Neural crest cell (in vitro differentiated cells): Measurements from ENCODE around the gene DTNB. TPM values are rescaled to one million over a fixed set of nuclear protein-coding genes. Genes with fewer than 3 reads are reported as not detected.

ENCODE experiments used
- DNase-seq: peaks from one replicate; pipeline ENCODE4 v3.0.0; 2021; ENCODE audit warnings: low read depth, mixed read lengths, low spot score
- H3K27ac Mint-ChIP-seq: one replicate; pipeline ENCODE4 v1.8.0; 2021; ENCODE audit warnings: mild to moderate bottlenecking, mixed read lengths; ENCODE audit not compliant: unreplicated experiment
- H3K27me3 Mint-ChIP-seq: 2 replicates; pipeline ENCODE4 v1.8.0; 2021; ENCODE audit warnings: low read depth, mild to moderate bottlenecking, mixed read lengths
- H3K36me3 Mint-ChIP-seq: 2 replicates; pipeline ENCODE4 v1.8.0; 2021; ENCODE audit warnings: low read depth, mild to moderate bottlenecking, mixed read lengths
- H3K4me1 Mint-ChIP-seq: 2 replicates; pipeline ENCODE4 v1.8.0; 2021; ENCODE audit warnings: mixed read lengths
- H3K4me3 Mint-ChIP-seq: one replicate; pipeline ENCODE4 v1.8.0; 2021; ENCODE audit warnings: mild to moderate bottlenecking, mixed read lengths
- H3K9me3 Mint-ChIP-seq: 2 replicates; pipeline ENCODE4 v1.8.0; 2021; ENCODE audit warnings: mixed read lengths
- total RNA-seq: library from RNA; stranded (reverse); gene quantifications from 2 replicates; pipeline ENCODE4 v1.2.1, GENCODE V29; 2021
- TF ChIP-seq, protein P1 (sequence below): fragments of 200-600 bp; sonication (generic); conservative IDR thresholded peaks from 2 replicates; pipeline ENCODE4 v1.5.0; 2021; ENCODE audit warnings: antibody characterized with exemption, mild to moderate bottlenecking

DTNB gene
- total RNA-seq, 1 donor from 2014 or later, result 29.5 TPM

DNA sequence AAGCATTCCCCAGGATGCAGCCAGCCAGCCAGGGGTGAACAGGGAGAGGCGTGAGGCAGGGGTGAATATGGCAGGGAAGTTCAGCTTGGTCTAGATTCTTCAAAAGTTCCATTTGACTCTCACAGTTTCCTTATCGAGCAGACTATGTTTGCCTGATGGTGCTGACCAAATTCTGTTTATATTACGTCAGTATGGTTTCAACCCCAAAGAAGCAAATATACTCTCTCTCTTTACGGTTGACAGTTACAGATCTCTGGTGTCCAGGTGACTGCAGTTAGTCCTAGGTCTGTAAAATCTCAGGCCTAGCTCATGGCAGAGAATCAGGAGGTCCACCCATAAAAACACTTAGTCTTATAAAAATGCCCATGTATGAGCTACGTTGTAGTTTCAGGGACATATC, 293.4 kb downstream of the DTNB start:
- no peak for DNase-seq
- peaks cover 25% of the 10 kb centered on the region for H3K4me1 Mint-ChIP-seq
- TF ChIP-seq, protein P1, sequence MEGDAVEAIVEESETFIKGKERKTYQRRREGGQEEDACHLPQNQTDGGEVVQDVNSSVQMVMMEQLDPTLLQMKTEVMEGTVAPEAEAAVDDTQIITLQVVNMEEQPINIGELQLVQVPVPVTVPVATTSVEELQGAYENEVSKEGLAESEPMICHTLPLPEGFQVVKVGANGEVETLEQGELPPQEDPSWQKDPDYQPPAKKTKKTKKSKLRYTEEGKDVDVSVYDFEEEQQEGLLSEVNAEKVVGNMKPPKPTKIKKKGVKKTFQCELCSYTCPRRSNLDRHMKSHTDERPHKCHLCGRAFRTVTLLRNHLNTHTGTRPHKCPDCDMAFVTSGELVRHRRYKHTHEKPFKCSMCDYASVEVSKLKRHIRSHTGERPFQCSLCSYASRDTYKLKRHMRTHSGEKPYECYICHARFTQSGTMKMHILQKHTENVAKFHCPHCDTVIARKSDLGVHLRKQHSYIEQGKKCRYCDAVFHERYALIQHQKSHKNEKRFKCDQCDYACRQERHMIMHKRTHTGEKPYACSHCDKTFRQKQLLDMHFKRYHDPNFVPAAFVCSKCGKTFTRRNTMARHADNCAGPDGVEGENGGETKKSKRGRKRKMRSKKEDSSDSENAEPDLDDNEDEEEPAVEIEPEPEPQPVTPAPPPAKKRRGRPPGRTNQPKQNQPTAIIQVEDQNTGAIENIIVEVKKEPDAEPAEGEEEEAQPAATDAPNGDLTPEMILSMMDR, result no peak
- H3K27ac Mint-ChIP-seq, result peak overlapping the region; percentile 38
- no peaks in the 10 kb centered on the region for H3K27me3 Mint-ChIP-seq
- no peaks in the 10 kb centered on the region for H3K9me3 Mint-ChIP-seq
- H3K4me3 Mint-ChIP-seq, result no peak overlapping the region
- peaks cover 12% of the 10 kb centered on the region for H3K36me3 Mint-ChIP-seq

DNA sequence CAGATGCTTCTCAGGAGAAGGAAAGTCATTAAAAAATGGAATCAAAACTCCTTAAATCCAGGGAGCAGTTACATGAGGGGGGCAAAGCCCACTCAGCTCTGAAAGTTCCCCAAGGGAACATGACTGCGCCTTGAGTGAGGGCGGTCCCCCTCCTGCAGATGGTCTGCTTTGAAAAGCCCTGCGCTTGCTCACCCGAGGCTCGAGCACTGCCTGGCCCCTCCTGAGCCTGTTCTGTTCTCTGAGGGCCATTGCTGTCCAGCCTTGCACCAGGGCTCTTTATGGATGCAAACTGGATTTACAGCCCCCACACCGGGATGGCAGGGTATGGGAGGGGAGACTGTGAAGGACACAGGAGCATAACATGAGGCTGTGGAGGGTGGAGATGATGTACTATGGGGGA, 293.8 kb downstream of the DTNB start:
- H3K4me3 Mint-ChIP-seq, result no peak overlapping the region
- no peaks in the 10 kb centered on the region for H3K9me3 Mint-ChIP-seq
- H3K27ac Mint-ChIP-seq, result peak overlapping the region; percentile 38
- peaks cover 12% of the 10 kb centered on the region for H3K36me3 Mint-ChIP-seq
- DNase-seq, result no peak
- TF ChIP-seq, protein P1, result no peak
- H3K4me1 Mint-ChIP-seq, result peaks cover 25% of the 10 kb centered on the region
- H3K27me3 Mint-ChIP-seq, result no peaks in the 10 kb centered on the region

DNA sequence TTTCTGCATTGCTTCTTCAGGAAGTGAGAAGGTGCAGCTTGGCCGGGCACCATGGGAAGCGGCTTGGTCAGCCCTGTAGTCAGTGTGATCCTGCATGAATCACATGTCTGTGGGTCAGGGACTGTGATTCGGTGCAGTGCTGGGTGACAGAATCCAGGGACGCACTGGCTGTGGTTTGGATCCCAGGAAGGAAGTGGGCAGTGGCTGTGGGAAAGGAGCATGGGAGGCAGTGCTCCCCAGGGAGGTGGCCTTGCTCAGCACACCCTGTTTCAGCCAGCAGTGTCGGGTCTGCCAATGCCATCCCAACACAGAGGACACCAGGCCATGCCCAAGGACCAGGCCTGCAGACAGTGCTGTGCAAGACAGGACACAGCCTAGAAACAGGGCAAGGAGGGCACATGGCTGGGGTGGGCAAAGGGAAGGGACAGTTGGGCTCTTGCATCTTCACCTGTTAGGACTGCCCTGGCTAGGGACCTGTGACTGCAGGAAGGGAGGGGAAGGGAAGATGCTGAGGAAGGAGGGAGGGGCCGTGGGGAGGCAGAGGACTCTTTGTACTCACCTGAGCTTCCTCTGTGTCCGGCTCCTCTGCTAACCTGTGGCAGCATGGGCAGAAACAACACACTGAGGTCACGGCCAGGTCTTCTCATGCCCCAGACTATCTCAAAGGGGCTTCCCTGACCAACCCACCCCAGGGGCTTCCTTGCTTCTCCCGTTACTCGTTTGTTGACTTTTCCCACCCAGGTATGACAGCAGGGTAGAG, 294.5 kb downstream of the DTNB start:
- H3K27me3 Mint-ChIP-seq, result no peaks in the 10 kb centered on the region
- DNase-seq, result no peak
- H3K27ac Mint-ChIP-seq, result no peak overlapping the region
- H3K36me3 Mint-ChIP-seq, result peaks cover 12% of the 10 kb centered on the region
- no peaks in the 10 kb centered on the region for H3K9me3 Mint-ChIP-seq
- TF ChIP-seq, protein P1, result no peak
- peaks cover 25% of the 10 kb centered on the region for H3K4me1 Mint-ChIP-seq
- H3K4me3 Mint-ChIP-seq, result no peak overlapping the region

DNA sequence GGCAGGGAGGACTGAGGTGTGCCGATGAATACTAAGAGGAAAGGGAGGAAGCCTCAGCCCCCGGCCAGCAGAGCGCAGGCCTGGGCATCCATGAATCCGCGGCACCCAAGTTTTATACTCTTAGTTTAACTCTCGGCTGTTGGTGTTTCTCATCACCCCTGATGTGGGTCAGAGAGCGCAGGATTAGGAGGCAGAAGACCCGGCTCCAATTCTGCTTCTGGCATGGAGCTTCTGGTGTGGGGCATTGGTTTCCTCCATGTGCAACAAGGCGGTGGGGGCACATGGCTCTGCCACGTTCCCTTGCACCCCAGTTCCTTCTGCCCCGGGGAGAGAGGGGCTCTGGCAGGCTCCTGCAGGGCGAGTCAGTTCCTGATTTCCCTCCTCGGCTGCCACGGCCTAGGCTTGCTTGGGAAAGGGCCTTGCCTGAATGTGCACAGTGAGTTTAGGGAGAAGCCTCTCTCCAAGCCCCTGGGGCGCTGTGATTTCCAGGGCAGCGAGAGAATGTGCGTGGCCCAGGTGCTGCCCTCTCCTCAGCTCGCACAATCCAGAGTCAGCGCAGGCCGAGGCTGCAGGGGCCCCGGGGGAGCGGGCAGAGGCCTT, 295.5 kb downstream of the DTNB start:
- TF ChIP-seq, protein P1, result no peak
- H3K4me3 Mint-ChIP-seq, result no peak overlapping the region
- H3K36me3 Mint-ChIP-seq, result peaks cover 12% of the 10 kb centered on the region
- H3K27ac Mint-ChIP-seq, result no peak overlapping the region
- H3K4me1 Mint-ChIP-seq, result peaks cover 25% of the 10 kb centered on the region
- DNase-seq, result no peak
- H3K9me3 Mint-ChIP-seq, result no peaks in the 10 kb centered on the region
- H3K27me3 Mint-ChIP-seq, result no peaks in the 10 kb centered on the region

DNA sequence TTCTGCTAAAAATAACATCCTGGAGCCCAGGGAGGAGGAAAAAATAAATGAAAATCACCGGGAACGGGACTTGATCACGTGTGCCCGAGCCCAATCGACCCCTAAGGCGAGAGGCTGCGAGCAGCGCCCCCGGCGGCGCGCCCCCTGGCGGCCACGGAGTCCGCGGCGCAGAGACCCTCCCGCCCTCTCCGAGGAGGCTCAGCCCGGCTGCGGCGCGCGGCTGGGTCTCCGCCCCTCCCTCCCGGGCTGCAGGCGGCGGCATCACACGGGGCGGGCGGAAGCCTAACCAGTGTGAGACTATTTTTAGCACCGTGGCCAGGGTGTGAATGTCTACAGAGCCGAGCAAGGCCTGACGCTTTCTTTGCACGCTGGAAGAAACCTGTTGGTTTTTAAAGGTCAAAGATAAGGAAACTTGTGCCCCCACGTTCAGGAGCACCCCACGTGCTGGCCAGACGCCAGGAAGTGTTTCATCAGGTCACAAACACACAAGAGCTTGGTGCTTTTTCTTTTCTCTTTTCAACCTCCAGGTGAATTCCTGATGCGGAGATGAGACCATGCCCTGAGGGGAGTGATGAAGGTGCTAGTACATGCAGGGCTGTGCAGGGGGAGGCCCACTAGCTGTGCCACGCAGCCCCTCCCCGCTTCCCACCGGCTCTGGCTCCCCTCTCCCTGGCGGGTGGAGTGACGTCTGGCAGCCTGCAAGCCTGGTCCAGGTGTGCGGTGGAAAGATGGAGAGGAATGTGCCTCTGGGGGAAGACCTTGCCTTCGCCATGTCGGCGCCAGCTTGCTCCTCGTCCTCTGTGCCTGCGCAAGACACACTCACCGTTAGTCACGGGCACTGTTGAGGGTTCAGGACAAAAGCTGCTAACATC, 296.4 kb downstream of the DTNB start:
- peak overlapping the region; percentile 62 for H3K27ac Mint-ChIP-seq
- no peaks in the 10 kb centered on the region for H3K9me3 Mint-ChIP-seq
- peak overlapping the region; percentile 73 for H3K4me3 Mint-ChIP-seq
- no peaks in the 10 kb centered on the region for H3K27me3 Mint-ChIP-seq
- H3K36me3 Mint-ChIP-seq, result peaks cover 12% of the 10 kb centered on the region
- peak; percentile 88 for DNase-seq
- TF ChIP-seq, protein P1, result peak; percentile 98
- H3K4me1 Mint-ChIP-seq, result peaks cover 29% of the 10 kb centered on the region
